ENCODE data around the gene E2F4.

Gene E2F4

DNA sequence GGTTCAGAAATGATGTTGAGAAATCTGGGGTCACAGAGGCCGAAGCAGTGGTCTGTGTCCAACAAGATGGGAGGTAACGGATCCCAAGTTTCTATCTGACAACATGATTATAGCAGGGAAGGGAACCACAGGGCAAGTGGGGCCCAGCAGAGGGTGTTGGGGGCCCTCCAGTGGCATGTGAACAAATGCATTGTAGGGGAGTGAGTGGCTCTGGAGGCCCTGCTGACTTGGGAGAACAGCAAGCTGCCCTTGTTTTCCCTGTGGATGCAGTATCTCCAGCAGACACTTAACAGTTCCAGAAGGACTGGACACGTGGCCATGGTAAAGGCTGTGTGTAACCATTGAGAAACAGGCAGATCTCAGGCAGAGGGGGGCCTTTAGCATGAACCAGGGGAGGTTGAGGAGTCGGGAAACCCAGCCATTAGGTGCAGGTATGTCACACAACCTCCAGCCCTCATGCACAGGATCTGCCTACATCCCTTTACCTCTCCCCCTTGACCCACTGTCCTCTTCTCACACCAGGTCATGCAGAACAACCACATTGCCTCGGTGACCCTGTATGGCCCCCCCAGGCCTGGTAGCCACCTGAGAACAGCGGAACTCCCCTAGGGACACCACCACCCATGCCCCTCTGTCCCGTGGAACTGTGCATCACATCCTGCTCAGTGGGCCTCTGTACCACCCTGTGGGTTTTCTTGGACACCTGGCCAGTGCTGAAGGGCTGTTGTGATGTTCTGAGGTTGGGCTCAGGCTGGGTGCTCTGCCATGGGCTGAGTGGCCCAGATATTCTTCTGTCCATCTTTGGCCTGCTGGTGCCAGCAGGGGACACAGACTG is 45.2 kb upstream of the E2F4 start:
- H2AFZ ChIP-seq = no peak overlapping the region
- no peaks in the 10 kb centered on the region for H3K9me3 ChIP-seq (ENCODE audit: control insufficient read depth, low read length)
- no peaks in the 10 kb centered on the region for H3K36me3 ChIP-seq (ENCODE audit: control insufficient read depth, insufficient read depth, low read length)
- H3K79me2 ChIP-seq = no peaks in the 10 kb centered on the region
- H3K4me1 ChIP-seq = peaks cover 6% of the 10 kb centered on the region
- no peak overlapping the region for H3K4me3 ChIP-seq (ENCODE audit: low read depth, low read length)
- H3K27me3 ChIP-seq (ENCODE audit: control insufficient read depth, insufficient read depth, low read length) = no peaks in the 10 kb centered on the region
- TF ChIP-seq, protein P1, sequence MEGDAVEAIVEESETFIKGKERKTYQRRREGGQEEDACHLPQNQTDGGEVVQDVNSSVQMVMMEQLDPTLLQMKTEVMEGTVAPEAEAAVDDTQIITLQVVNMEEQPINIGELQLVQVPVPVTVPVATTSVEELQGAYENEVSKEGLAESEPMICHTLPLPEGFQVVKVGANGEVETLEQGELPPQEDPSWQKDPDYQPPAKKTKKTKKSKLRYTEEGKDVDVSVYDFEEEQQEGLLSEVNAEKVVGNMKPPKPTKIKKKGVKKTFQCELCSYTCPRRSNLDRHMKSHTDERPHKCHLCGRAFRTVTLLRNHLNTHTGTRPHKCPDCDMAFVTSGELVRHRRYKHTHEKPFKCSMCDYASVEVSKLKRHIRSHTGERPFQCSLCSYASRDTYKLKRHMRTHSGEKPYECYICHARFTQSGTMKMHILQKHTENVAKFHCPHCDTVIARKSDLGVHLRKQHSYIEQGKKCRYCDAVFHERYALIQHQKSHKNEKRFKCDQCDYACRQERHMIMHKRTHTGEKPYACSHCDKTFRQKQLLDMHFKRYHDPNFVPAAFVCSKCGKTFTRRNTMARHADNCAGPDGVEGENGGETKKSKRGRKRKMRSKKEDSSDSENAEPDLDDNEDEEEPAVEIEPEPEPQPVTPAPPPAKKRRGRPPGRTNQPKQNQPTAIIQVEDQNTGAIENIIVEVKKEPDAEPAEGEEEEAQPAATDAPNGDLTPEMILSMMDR (IDR thresholded peaks at IDR 0.05) = no peak
- H3K27ac ChIP-seq = no peak overlapping the region
- H3K9ac ChIP-seq = no peak overlapping the region
- no peak overlapping the region for H3K4me2 ChIP-seq (ENCODE audit: low read length)

- H3K27ac ChIP-seq = no peak overlapping the region
- no peaks in the 10 kb centered on the region for H3K36me3 ChIP-seq (ENCODE audit: control insufficient read depth, insufficient read depth, low read length)
- no peaks in the 10 kb centered on the region for H3K79me2 ChIP-seq
- no peak overlapping the region for H3K4me3 ChIP-seq (ENCODE audit: low read depth, low read length)
- peaks cover 6% of the 10 kb centered on the region for H3K4me1 ChIP-seq
- no peaks in the 10 kb centered on the region for H3K27me3 ChIP-seq (ENCODE audit: control insufficient read depth, insufficient read depth, low read length)
- no peak overlapping the region for H3K9ac ChIP-seq
- no peak overlapping the region for H3K4me2 ChIP-seq (ENCODE audit: low read length)
- TF ChIP-seq, protein P1 (IDR thresholded peaks at IDR 0.05) = no peak
- no peaks in the 10 kb centered on the region for H3K9me3 ChIP-seq (ENCODE audit: control insufficient read depth, low read length)
- H2AFZ ChIP-seq = no peak overlapping the region
These were observed 44.4 kb upstream of the E2F4 start for GRCh38 chr16:67147437-67148140.

DNA sequence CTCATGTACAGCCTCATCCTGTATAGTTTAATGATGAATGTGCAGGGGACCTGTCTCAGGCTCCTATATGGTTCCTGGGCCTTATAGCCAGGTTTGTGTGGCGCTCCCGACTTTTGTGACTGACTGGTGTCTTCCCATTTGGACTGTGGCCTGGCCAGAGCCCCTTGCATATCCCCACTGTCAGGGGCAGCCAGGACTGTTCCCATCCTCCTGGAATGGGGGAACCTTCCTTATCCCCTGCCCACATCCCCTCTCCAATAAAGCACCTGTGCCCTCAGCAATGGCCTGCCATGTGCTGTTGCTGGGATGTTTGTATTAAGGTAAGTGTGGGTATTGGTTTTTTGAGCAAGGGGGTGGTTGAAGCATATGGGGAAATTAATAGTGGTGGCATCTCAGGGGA is 43.7 kb upstream of the E2F4 start:
- Histone ChIP-seq H2AFZ (no peak overlapping the region), H3K27me3 (ENCODE audit: control insufficient read depth, insufficient read depth, low read length) (no peaks in the 10 kb centered on the region), H3K27ac (no peak overlapping the region), H3K4me2 (ENCODE audit: low read length) (no peak overlapping the region), H3K4me3 (ENCODE audit: low read depth, low read length) (no peak overlapping the region), H3K9me3 (ENCODE audit: control insufficient read depth, low read length) (no peaks in the 10 kb centered on the region), H3K36me3 (ENCODE audit: control insufficient read depth, insufficient read depth, low read length) (no peaks in the 10 kb centered on the region), H3K9ac (no peak overlapping the region), H3K79me2 (no peaks in the 10 kb centered on the region), H3K4me1 (peaks cover 6% of the 10 kb centered on the region)
- TF ChIP-seq, protein P1 (IDR thresholded peaks at IDR 0.05) = no peak

DNA sequence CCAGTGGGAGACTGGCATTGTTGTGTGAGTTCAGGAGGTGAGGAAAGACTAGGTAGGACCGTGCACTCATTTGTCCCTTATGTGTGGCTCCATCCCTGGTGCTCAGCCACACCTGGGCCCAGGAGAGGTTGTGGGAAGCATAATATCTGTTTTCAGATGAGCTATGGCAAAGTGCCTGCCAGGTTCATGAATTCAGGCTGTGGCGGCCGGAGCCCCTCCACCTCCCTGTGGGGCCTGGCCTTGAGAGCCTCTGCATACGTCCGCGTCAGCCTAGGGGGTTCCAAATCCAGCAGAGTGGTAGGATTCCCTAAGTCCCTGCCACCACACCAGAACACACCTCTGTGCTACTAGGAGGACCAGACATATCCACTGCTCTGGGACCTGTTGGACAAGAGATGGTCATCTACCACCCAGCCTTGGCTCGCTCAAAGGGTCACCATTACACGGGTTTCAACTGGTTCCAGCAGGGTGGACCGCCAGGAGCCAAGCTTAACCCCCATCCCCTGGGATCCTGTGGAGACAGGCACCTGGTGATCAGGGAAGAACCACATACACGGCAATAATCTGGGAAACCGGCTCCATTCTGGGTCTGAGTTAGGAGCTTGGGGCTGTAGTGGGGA is 43.2 kb upstream of the E2F4 start:
- no peak overlapping the region for H3K4me2 ChIP-seq (ENCODE audit: low read length)
- H3K79me2 ChIP-seq = no peaks in the 10 kb centered on the region
- H3K36me3 ChIP-seq (ENCODE audit: control insufficient read depth, insufficient read depth, low read length) = no peaks in the 10 kb centered on the region
- no peak overlapping the region for H2AFZ ChIP-seq
- H3K4me1 ChIP-seq = peaks cover 6% of the 10 kb centered on the region
- no peaks in the 10 kb centered on the region for H3K27me3 ChIP-seq (ENCODE audit: control insufficient read depth, insufficient read depth, low read length)
- H3K9ac ChIP-seq = no peak overlapping the region
- H3K27ac ChIP-seq = no peak overlapping the region
- no peak overlapping the region for H3K4me3 ChIP-seq (ENCODE audit: low read depth, low read length)
- TF ChIP-seq, protein P1 (IDR thresholded peaks at IDR 0.05) = no peak
- H3K9me3 ChIP-seq (ENCODE audit: control insufficient read depth, low read length) = no peaks in the 10 kb centered on the region
